Measurements from ENCODE around the gene COL4A2. TPM values are rescaled to one million over a fixed set of nuclear protein-coding genes. Genes with fewer than 3 reads are reported as not detected.

COL4A2 gene
- total RNA-seq, 1 experiment from 2014 or later: 1.6 TPM

GRCh38 chr13:110280985-110281688 lies 25.9 kb upstream of the COL4A2 start:
- BruUV-seq (replicated peaks): no TSS peak
- no peak for TF ChIP-seq MAX (IDR thresholded peaks at IDR 0.05)
- no peak for TF ChIP-seq SRF (IDR thresholded peaks at IDR 0.05; ENCODE audit: low read depth)
- no peak for TF ChIP-seq ZFX (IDR thresholded peaks at IDR 0.05)
- TF ChIP-seq ATF3 (IDR thresholded peaks at IDR 0.05): no peak
- no peak for TF ChIP-seq SP1 (IDR thresholded peaks at IDR 0.05; ENCODE audit: low read depth)
- H3K79me2 ChIP-seq (ENCODE audit: insufficient read depth, low read length): no peaks in the 10 kb centered on the region
- intact Hi-C loops (cut with micrococcal nuclease): no loop called here
- no peaks in the 10 kb centered on the region for H3K9me2 ChIP-seq (ENCODE audit: insufficient read depth)
- no peaks in the 10 kb centered on the region for H3K4me1 ChIP-seq (ENCODE audit: control insufficient read depth in 1 of 2, insufficient read depth in 2 of 2, low read length in 2 of 2)
- no peak overlapping the region for H3K27ac ChIP-seq (ENCODE audit: low read depth, low read length)
- ChIA-PET RAD21 (ENCODE audit: low non-redundant PET in 1 of 2, low total read pairs in 2 of 2, uncharacterized antibody in 2 of 2, unreplicated experiment in 2 of 2) (no interaction called here), POLR2A (no interaction called here), CTCF (no interaction called here)
- DNase-seq (ENCODE audit: low read depth, low spot score) (no peak), ATAC-seq (no peak)
- H3K9ac ChIP-seq (ENCODE audit: low read length): no peak overlapping the region
- no peaks in the 10 kb centered on the region for H4K20me1 ChIP-seq (ENCODE audit: insufficient read depth)
- H3K36me3 ChIP-seq (ENCODE audit: control insufficient read depth in 1 of 2, insufficient read depth in 2 of 2, low read length in 2 of 2): no peaks in the 10 kb centered on the region
- H3K27me3 ChIP-seq (ENCODE audit: insufficient read depth, low read length): peaks cover 23% of the 10 kb centered on the region; the same call in 1 of the 2 replicates
- H2AFZ ChIP-seq (ENCODE audit: low read depth, low read length, poor library complexity, severe bottlenecking): no peak overlapping the region
- H3K9me3 ChIP-seq (ENCODE audit: control insufficient read depth in 1 of 2, insufficient read depth in 1 of 2, low read depth in 1 of 2, low read length in 2 of 2): no peaks in the 10 kb centered on the region
- no peak overlapping the region for H3K4me3 ChIP-seq (replicated peaks in 1 of 2; ENCODE audit: low read depth in 1 of 2, low read length in 2 of 2)
- H3K4me2 ChIP-seq (ENCODE audit: low read length): no peak overlapping the region

GRCh38 chr13:110281736-110282135 lies 25.3 kb upstream of the COL4A2 start:
- no peak for ATAC-seq
- Histone ChIP-seq H3K4me3 (replicated peaks in 1 of 2; ENCODE audit: low read depth in 1 of 2, low read length in 2 of 2) (no peak overlapping the region), H3K9me2 (ENCODE audit: insufficient read depth) (no peaks in the 10 kb centered on the region), H3K79me2 (ENCODE audit: insufficient read depth, low read length) (no peaks in the 10 kb centered on the region), H3K36me3 (ENCODE audit: control insufficient read depth in 1 of 2, insufficient read depth in 2 of 2, low read length in 2 of 2) (no peaks in the 10 kb centered on the region), H4K20me1 (ENCODE audit: insufficient read depth) (no peaks in the 10 kb centered on the region), H2AFZ (ENCODE audit: low read depth, low read length, poor library complexity, severe bottlenecking) (no peak overlapping the region), H3K4me2 (ENCODE audit: low read length) (no peak overlapping the region), H3K9ac (ENCODE audit: low read length) (no peak overlapping the region), H3K27ac (ENCODE audit: low read depth, low read length) (no peak overlapping the region), H3K4me1 (ENCODE audit: control insufficient read depth in 1 of 2, insufficient read depth in 2 of 2, low read length in 2 of 2) (no peaks in the 10 kb centered on the region), H3K27me3 (ENCODE audit: insufficient read depth, low read length) (peaks cover 23% of the 10 kb centered on the region; the same call in 1 of the 2 replicates), H3K9me3 (ENCODE audit: control insufficient read depth in 1 of 2, insufficient read depth in 1 of 2, low read depth in 1 of 2, low read length in 2 of 2) (no peaks in the 10 kb centered on the region)
- ChIA-PET CTCF (no interaction called here), RAD21 (ENCODE audit: low non-redundant PET in 1 of 2, low total read pairs in 2 of 2, uncharacterized antibody in 2 of 2, unreplicated experiment in 2 of 2) (no interaction called here), POLR2A (no interaction called here)
- BruUV-seq (replicated peaks): no TSS peak
- no peak for DNase-seq (ENCODE audit: low read depth, low spot score)
- intact Hi-C loops (cut with micrococcal nuclease): no loop called here
- TF ChIP-seq CBX3 (IDR thresholded peaks at IDR 0.05; ENCODE audit: low read depth) (no peak), CTCF (IDR thresholded peaks at IDR 0.05 in 2 of 3, conservative IDR thresholded peaks at IDR 0.05 in 1 of 3; ENCODE audit: borderline replicate concordance in 1 of 3, insufficient read depth in 1 of 3, low read depth in 2 of 3, low read length in 2 of 3) (no peak)
